Germinal center (tissue), 1 donor: ENCODE results near the gene TTC7B.

Experiments used
- DNase-seq: peaks from one replicate; pipeline ENCODE4 v3.0.0; 2012; ENCODE audit warnings: mixed read lengths, low spot score

TTC7B gene

DNA sequence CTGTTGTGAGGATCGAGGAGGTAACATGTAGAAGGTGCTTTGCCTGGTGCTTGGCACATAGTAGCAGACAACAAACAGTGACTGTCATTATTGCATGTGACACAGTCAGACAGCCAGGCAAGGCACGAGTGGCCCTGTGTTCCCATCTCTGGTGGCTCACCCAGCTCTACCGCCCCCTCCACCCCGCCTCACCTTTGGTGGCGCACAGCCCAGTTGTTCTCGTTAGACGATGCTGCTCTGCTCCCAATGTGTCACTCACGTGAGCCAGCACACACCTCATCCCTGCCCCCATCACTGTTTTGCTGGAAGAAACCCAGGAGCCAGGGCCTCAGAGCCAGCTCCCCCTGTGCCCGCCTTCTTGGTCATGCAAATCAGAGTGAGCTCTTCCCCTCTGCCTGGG, 306.1 kb downstream of the TTC7B start:
- DNase-seq = no peak

DNA sequence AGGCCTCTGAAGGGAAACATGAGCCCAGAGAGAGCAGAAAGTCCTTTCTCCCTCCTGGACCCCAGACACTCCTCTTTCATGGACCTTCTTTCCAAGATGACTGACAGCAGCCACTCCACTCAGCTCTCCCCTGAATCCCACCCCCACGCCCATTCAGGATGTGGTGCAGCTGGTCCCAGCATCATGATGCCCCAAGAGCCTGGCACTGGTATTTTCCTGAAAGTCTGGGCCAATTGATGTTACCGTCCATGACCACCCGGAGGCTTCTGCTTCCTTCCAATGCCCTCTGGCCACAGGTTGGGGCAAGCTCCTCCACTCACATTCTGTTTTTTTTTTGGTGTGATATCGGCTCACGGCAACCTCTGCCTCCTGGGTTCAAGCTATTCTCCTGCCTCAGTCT, 306.8 kb downstream of the TTC7B start:
- no peak for DNase-seq

DNA sequence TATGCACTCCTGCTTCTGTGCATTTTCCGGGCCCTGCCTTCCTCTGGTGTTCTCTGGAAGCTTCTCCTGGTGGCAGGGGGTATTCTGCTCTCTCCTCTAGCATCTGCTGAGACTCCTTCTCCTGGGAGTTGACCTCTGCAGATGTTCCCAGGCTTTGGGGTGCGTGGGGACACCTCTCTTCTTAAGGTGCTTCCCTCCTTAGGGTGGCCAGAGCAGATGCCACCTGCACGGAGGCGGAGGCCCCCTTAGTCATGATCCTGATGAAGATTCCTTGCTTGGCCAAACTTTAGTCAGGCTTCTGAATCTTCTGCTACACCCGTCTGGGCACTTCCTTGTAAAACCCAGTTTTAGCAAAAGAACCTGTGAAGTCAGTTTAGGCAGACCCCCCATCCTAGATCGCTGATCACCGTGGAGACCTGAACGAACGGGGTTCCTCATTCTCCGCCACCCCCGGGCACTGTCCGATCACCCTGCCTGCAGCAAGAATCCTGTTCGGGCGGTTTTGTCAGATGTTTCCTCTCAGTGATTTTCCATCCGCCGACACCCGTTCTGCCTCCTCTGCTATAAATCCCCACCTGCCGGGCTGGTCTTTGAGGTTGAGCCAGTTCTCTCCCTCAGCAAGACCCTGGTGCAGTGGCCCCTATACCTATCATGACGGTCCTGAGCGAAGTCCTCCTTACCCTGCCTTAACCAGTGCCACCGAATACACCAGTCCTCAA, 307.5 kb downstream of the TTC7B start:
- no peak for DNase-seq

DNA sequence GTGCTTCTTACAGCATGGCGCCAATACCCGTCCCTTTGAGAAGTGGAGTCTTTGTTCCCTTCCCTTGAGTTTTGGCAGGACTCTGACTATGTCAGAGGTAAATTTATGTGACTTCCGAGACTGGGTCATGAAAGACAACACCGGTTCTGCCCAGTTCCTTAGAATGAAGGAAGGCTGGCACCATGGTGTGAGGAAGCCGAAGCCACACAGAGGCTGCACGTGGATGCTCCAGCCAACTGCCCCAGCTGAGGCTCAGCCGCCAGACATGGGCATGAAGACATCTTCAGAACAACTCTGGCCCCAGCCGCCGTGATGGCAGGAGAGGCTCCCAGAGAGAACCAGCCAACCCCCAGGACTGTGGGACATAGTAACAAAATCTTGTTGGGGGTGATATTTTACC, 308.2 kb downstream of the TTC7B start:
- DNase-seq = no peak

DNA sequence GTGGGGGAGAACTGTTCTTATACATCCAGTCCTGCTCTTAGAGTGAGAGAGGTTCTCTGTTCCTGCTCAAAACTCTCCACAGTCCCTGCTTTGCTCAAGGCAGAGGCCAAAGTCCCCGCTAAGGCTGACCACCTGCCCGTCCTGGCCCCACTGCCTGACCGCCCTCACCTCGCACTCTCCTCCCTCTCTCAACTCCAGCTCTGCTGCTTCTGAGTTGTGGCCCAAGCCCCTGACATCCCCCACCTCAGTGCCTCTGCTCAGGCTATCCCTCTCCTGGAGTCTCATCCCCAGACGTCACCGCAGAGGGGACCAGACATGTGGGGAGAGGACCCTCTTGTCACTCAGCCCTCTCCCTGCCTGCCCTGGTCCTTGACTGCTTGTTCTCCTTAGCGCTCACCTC, 308.8 kb downstream of the TTC7B start:
- no peak for DNase-seq

DNA sequence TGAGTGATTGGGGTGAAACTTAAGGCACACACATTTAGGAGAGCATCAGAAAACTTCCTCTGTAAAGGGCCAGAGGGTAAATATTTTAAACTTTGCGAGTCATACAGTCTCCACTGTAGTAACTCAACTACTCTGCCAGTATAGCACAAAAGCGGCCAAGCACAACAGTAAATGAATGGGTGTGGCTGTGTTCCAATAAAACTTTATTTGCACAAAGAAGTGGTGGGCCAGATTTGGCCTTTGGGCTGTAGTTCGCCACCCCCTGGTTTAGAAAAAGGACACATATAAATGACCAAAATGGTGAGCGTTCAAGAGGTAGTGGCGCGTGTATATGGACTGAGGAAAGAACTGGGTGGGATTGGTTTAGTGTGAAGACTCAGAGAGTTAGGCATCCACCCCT, 309.5 kb downstream of the TTC7B start:
- DNase-seq = no peak

- DNase-seq = no peak
Measured at GRCh38 chr14:90505531-90505930, 310.7 kb downstream of the TTC7B start.

- DNase-seq = no peak
Measured at GRCh38 chr14:90504643-90505042, 311.6 kb downstream of the TTC7B start.

GRCh38 chr14:90503582-90503981, 312.6 kb downstream of the TTC7B start:
- no peak for DNase-seq

- no peak for DNase-seq
Measured at GRCh38 chr14:90502760-90503159, 313.5 kb downstream of the TTC7B start.

DNA sequence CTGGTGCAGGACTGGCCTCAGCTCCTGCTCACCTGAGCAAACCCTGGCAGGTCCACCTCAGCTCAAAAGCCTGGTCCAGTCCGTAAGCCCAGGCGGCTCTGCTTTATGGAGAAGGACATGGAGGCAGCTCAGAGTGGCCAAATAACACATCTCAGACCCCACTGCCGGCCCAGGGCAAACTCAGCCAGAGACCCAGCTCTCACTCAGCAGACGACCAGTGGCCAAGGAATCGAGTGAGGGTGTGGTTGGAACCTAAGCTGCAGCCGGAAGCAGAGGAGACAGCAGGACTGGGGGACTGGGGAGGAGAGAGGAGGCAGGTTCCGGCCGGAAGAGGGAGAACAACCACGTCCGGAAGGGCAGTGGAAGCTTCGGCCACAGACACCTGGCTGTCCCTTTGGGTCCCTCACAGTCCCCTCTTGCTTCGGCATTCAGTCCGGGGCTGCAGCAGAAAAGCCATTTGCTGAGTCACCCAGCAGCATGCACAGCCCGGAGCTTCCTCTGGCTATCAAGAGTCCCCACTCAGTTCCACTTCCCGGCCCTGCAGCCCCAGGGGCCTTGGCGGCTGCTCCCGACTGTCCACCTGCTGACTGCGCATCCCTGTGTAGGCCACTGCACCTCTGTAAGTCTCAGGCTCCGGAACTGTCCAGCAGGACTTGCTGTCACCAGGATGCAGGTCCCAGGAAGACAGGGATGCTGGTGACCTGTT, 315.4 kb downstream of the TTC7B start:
- DNase-seq = no peak

- DNase-seq = no peak
Measured at GRCh38 chr14:90499908-90500664, 316.1 kb downstream of the TTC7B start.

GRCh38 chr14:90499121-90499520, 317.1 kb downstream of the TTC7B start:
- DNase-seq = no peak

DNA sequence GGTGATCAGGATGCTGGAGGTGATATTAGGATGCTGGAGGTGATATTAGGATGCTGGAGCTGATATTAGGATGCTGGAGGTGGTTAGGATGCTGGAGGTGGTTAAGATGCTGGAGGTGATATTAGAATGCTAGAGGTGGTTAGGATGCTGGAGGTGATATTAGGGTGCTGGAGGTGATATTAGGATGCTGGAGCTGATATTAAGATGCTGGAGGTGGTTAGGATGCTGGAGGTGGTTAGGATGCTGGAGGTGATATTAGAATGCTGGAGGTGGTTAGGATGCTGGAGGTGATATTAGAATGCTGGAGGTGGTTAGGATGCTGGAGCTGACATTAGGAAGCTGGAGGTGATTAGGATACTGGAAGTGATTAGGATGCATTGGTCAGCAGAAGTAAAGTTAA, 318.0 kb downstream of the TTC7B start:
- no peak for DNase-seq

DNA sequence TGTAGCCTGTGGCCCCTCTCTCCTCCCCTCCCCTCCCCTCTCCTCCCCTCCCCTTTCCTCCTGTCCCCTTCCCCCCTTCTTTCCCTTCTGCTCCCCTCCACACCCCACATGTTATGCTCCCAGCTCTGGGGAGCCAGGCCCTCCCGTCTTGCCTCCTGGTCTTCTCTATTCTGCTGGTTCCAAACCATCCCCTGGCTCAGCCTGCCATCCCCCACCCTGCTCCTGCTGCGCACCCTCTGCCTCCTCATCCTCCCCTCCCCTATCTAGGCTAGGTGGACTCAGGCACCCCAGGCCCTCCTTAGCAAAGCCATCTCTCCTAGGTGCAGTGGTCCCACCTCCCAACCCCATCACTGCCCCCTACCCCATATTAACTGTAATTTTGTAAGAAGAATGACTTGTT, 319.9 kb downstream of the TTC7B start:
- DNase-seq = no peak

- peak; percentile 45 for DNase-seq
Measured at GRCh38 chr14:90495357-90496276, 320.6 kb downstream of the TTC7B start.

DNA sequence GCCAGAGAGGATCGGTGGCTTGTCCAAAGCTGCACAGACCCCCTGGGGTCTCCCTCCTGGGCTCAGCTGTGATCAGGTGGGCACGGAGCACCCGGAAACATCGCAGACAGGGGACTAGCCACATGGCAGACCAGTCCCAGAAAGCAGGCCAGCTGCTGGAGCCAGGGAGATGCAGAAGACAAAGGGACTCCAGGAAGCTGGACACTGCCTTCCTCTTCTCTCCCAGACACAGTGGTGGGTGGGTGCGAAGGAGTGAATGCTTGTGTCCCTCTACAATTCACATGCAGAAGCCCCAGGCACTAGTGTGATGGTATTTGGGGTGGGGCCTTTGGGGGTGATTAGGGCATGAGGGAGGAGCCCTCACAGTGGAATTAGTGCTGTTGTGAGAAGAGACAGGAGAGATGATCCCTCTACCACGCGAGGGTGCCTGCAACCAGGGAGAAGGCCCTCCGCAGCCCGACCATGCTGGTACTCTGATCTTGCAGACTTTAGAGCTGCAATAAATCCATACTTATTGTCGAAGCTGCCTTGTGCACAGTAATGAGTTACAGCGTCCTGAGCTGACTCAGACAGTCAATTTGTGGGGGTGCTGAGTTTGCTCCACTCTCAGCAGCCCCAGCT, 324.2 kb downstream of the TTC7B start:
- no peak for DNase-seq

DNA sequence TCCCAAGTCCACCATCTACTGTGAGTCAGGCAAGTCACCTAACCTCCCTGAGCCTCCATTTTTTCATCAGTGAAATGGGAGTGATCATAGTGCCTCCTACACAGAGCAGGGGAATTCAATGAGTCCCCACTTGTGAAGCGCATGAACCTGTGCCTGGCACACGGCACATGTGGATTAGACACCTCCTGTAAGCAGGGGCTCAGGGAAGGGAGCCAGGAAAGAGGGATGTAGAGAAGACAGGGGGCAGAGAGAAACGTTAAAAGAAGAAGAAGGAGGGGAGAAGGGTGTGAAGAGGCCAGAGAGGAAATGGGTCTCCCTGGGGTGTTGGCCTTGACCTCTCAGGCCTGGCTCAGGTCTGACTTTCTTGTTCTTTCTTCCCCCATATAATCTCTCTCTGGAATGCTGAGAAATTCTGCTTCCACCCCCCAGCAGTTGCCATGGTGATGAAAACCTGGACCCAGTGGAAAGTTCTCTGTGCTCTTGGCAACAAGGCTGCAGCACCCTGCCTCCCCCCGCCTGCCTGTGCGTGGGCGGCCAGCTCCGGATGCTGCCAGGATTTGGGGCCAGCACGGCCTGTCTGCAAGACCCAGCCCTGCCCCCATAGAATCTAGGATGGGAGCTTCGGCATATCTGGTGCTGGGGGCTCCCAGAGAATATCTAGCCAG, 324.9 kb downstream of the TTC7B start:
- DNase-seq = no peak

DNA sequence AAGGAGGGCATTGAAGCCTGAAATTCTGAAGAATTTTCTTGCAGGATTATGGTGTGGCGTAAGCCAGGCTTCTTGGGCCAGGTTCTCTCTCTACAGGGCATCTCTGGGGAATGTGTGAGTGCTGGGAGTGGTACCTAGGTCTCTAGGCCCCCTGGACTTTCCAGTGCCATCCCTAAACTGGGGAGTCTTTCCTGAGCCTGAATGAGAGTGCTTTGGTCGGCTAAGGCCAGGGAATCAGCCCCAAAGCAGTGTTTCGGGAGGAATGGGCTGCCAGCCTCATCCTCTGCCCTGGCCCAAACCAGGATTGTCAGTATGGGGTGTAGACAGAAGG, 325.5 kb downstream of the TTC7B start:
- no peak for DNase-seq

DNA sequence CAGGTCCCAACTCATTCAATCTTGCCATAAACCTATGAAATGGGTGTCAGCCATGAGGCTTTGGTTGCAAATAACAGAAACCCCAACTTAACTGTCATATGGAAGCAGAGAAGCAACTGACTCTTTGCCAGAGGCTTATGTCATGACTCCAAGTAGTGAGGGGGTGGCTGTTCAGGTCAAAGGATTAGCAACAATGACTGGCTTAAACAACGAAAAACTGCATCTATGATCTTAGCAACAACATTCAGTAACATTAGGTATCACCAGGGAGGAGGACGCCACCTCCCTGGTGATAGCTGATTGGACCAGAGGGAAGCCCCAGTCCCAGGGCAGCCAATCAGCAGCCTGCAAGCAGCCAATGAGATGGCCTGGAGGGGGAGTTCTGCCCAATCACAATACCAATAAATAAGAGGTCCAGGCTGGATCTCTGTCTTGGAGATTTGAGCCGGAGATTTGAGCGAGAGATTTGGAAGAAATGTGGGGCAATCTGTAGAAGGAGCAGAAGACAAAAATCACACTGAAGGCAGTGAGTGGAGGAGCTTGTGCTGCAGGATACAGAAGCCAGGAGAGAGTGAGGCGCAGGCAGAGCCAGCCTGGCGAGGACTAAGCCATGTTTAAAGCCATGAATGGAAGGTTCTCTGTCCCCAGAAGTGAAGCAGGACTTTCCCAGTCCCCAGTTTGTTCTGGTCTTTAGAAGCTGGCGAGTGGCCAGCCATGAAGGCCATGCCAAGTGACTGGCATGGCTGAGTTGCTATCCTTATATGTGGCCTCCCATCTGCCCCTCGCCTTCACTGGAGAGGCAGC, 326.1 kb downstream of the TTC7B start:
- no peak for DNase-seq
